ENCODE results near the gene MRPS33.

MRPS33 gene

GRCh38 chr7:141012696-141013344 is 1.9 kb downstream of the MRPS33 start:
- in situ Hi-C loops (cut with HindIII; ENCODE audit: low sequenced_read_pairs), result loop anchor here (25.0 kb wide), 1 partner anchor 201 kb away; no protein-coding TSS in a partner anchor
- no peak for TF ChIP-seq CTCF (IDR thresholded peaks at IDR 0.05; ENCODE audit: low read depth, low read length)
- no peak for DNase-seq (ENCODE audit: low read depth, low spot score)
- H3K4me3 ChIP-seq (ENCODE audit: low read depth, low read length), result no peak overlapping the region

DNA sequence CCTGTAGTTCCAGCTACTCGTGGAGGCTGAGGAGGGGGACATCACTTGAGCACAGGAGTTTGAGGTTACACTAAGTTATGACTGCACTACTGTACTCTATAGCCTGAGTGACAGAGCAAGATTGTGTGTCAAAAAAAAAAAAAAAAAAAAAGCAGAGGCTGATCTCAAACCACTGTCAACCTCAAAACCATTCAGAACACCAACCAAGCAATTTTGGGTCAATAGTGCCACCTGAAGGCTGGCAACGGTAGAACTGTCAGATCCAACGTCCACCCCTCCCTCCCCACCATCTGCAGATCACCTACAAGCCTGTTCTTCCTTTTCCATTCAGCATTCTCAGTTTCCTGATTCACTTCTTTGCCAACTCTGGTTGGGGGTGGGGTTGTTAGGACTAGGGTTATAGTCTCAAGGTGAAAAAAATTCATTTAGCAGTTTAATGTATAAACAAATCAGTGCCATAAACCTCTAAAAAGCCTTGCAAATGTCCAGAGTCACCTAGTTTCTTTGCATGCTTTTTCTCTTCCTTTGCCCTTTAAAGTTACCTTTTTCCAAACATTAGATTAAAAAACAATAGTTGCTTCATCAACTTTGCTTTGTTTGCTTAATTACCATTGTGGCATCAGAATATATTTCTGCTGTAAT is 2.6 kb downstream of the MRPS33 start:
- peak; percentile 58 for TF ChIP-seq CTCF (IDR thresholded peaks at IDR 0.05; ENCODE audit: low read depth, low read length)
- no peak overlapping the region for H3K4me3 ChIP-seq (ENCODE audit: low read depth, low read length)
- in situ Hi-C loops (cut with HindIII; ENCODE audit: low sequenced_read_pairs), result loop anchor here (25.0 kb wide), 1 partner anchor 200 kb away; no protein-coding TSS in a partner anchor
- DNase-seq (ENCODE audit: low read depth, low spot score), result peak; percentile 48

- no peak overlapping the region for H3K4me3 ChIP-seq (ENCODE audit: low read depth, low read length)
- no peak for TF ChIP-seq CTCF (IDR thresholded peaks at IDR 0.05; ENCODE audit: low read depth, low read length)
- in situ Hi-C loops (cut with HindIII; ENCODE audit: low sequenced_read_pairs), result loop anchor here (25.0 kb wide), 1 partner anchor 199 kb away; no protein-coding TSS in a partner anchor
- no peak for DNase-seq (ENCODE audit: low read depth, low spot score)
These were observed 3.3 kb downstream of the MRPS33 start for GRCh38 chr7:141011443-141011842.

- TF ChIP-seq CTCF (IDR thresholded peaks at IDR 0.05; ENCODE audit: low read depth, low read length), result no peak
- in situ Hi-C loops (cut with HindIII; ENCODE audit: low sequenced_read_pairs), result loop anchor here (25.0 kb wide), 1 partner anchor 191 kb away; no protein-coding TSS in a partner anchor
- H3K4me3 ChIP-seq (ENCODE audit: low read depth, low read length), result no peak overlapping the region
- no peak for DNase-seq (ENCODE audit: low read depth, low spot score)
These were observed 11.3 kb downstream of the MRPS33 start for GRCh38 chr7:141003172-141004065.

GRCh38 chr7:141001546-141001945 is 13.2 kb downstream of the MRPS33 start:
- in situ Hi-C loops (cut with HindIII; ENCODE audit: low sequenced_read_pairs), result loop anchor here (25.0 kb wide), 1 partner anchor 189 kb away; no protein-coding TSS in a partner anchor
- H3K4me3 ChIP-seq (ENCODE audit: low read depth, low read length), result no peak overlapping the region
- DNase-seq (ENCODE audit: low read depth, low spot score), result no peak
- no peak for TF ChIP-seq CTCF (IDR thresholded peaks at IDR 0.05; ENCODE audit: low read depth, low read length)

DNA sequence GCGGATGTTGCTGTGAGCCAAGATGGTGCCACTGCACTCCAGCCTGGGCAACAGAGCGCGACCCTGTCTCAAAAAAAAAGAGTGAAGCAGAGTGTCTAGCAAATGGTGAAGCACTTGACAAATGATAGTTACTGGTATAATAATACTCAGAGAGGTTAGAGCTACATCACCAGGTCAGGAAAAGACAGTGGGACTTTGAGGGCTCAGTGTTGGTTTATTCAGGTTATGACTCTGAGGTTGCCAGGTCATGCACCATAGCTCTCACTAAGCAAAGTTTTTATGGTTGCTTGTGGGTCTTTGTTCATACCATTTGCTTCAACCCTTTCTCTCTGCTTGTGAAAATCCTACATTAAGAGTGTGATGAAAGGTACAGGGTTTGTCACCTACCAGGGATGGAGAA is 13.6 kb downstream of the MRPS33 start:
- in situ Hi-C loops (cut with HindIII; ENCODE audit: low sequenced_read_pairs), result loop anchor here (25.0 kb wide), 1 partner anchor 189 kb away; no protein-coding TSS in a partner anchor
- no peak for DNase-seq (ENCODE audit: low read depth, low spot score)
- TF ChIP-seq CTCF (IDR thresholded peaks at IDR 0.05; ENCODE audit: low read depth, low read length), result no peak
- H3K4me3 ChIP-seq (ENCODE audit: low read depth, low read length), result no peak overlapping the region

Data from astrocyte of the spinal cord (primary cell).